PFSK-1 (cell line): Measurements from ENCODE around the gene EXOC6.

Source experiments
- POLR2AphosphoS5 ChIP-seq: IDR thresholded peaks from 2 replicates; pipeline ENCODE4 v1.6.1; 2012; ENCODE audit warnings: low read depth, mild to moderate bottlenecking, control low read depth, low read length, moderate library complexity
- SIN3A ChIP-seq: IDR thresholded peaks from 2 replicates; pipeline ENCODE4 v1.6.1; 2012; ENCODE audit warnings: mild to moderate bottlenecking, low read length, moderate library complexity, borderline replicate concordance; ENCODE audit not compliant: insufficient read depth
- TAF1 ChIP-seq: IDR thresholded peaks from 2 replicates; pipeline ENCODE4 v1.6.1; 2012; ENCODE audit warnings: low read length, control low read depth, borderline replicate concordance; ENCODE audit not compliant: insufficient read depth

- TF ChIP-seq TAF1, result no peak
- TF ChIP-seq SIN3A, result no peak
- no peak for TF ChIP-seq POLR2AphosphoS5
Observed at GRCh38 chr10:92868557-92868956, 20.2 kb downstream of the EXOC6 start.
